HG03521 (cell line): ENCODE data around the gene NET1.

Source experiments
- ATAC-seq: cut with Tn5 transposase; IDR thresholded peaks from one replicate; pipeline ENCODE4 v1.9.1; 2021; ENCODE audit warnings: mild to moderate bottlenecking, moderate library complexity; ENCODE audit not compliant: unreplicated experiment

NET1 gene

DNA sequence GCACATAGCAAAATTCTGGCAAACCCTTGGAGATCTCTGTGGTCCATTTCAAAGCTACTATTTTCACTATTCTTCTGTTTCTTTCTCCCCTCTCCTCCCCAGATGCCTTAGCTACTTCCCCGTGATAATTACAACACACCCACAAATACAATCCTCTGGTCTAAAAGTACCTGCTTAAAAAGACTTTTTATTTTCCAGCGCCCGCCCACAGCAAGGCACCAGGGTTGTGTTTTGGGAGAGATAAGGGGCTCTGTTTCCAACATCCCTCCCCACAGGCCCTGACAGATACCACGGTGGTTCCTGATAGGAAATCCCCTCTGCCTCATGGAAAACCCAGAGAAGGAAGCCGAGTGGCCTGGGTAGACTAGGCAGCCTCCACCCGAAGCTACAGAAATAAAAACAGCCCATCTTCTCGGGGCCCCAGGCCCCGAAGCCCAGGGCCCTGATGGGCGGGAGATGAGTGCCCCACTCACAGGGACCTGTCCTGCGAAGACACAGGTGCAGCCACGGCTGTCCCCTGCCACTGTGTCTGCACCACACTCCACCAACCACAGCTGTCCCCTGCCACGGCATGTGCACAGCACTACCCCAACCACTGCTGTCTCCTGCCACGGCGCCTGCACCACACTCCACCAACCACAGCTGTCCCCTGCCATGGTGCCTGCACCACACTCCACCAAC is 67.3 kb downstream of the NET1 start:
- ATAC-seq, result no peak

GRCh38 chr10:5480162-5480941 is 68.0 kb downstream of the NET1 start:
- no peak for ATAC-seq

GRCh38 chr10:5481121-5481520 is 68.8 kb downstream of the NET1 start:
- no peak for ATAC-seq

GRCh38 chr10:5482016-5482415 is 69.7 kb downstream of the NET1 start:
- ATAC-seq, result no peak

- no peak for ATAC-seq
Measured at GRCh38 chr10:5484205-5484604, 71.8 kb downstream of the NET1 start.

- no peak for ATAC-seq
Measured at GRCh38 chr10:5485290-5485689, 72.9 kb downstream of the NET1 start.

GRCh38 chr10:5485948-5486852 is 73.8 kb downstream of the NET1 start:
- ATAC-seq, result no peak

GRCh38 chr10:5486853-5487235 is 74.5 kb downstream of the NET1 start:
- ATAC-seq, result no peak

GRCh38 chr10:5488272-5489161 is 76.2 kb downstream of the NET1 start:
- ATAC-seq, result no peak

- ATAC-seq, result no peak
Measured at GRCh38 chr10:5490032-5490431, 77.7 kb downstream of the NET1 start.

GRCh38 chr10:5490698-5491464 is 78.5 kb downstream of the NET1 start:
- no peak for ATAC-seq

DNA sequence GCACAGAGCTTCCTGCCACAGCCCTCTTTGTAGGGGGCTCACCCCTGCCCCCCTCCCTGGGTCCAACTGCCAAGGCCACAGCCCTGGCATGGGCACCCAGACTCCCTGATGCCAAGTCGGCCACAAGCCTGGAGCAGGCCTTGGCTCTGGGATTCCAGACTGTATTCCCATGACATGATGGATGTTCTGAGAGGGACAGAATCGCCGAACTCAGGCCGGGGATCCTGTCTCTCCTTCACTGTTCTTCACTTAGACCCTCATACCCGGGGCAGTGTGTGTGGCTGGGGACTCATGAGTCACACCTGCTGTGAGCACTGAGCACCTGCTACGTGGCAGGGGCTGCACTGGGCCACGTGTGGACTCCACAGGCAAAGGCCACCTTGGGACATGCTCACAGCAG is 79.1 kb downstream of the NET1 start:
- ATAC-seq, result no peak

DNA sequence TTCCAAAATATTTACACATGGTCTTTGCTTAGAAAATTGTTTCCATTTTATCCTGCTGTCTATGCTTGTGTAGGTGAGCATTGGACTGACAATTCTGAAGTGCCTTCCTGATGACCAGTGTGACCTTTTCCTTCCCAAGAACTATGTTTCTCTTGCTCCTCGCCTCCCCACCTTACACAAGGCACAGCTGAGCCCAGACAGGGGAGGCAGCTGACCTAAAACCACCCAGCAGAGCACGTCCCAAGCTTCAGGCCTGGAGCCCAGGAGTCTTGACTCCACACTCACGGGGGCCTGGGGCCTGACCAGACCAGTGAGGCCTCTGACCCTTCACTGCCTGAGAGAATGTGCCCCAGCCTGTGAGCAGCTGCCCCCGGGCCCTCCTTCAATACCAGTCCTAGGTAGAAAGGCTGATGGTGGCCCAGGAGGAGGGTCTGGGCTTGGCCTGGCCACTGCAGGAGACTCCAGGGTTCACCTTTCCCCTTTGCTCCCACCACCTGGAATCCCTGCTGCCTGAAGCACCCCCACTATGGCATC is 80.0 kb downstream of the NET1 start:
- no peak for ATAC-seq

DNA sequence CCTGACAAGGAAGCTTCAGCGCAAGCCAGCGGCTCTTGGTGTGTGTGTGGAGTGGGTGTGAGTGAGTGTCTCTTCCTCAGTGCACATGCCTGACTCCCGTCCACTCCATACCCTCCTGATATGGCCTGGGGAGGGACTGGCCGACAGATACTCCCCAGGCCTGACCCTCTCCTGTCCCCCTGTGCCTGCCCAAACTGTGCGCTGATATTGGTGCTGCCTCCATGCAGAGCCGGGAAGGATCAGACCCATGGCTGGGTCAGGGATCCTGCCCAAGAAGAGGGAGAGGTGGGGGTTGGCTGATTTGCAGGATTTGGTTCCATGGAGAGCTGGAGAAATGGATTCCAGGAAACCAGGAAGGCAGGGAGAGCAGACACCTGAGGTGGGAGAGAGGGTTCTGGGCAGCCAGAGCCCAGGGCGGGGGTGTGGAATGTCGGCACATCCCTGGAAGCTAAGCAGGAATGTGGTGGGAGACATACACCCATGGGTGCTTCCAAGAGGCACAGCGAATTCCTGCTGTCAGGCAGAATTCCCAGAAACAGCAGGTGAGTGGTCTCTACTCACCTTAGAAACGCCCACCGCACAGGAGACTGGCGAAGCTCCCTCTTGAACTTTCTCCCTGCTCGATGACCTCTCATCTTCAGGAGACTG is 80.7 kb downstream of the NET1 start:
- no peak for ATAC-seq

GRCh38 chr10:5493691-5494090 is 81.3 kb downstream of the NET1 start:
- ATAC-seq, result no peak

DNA sequence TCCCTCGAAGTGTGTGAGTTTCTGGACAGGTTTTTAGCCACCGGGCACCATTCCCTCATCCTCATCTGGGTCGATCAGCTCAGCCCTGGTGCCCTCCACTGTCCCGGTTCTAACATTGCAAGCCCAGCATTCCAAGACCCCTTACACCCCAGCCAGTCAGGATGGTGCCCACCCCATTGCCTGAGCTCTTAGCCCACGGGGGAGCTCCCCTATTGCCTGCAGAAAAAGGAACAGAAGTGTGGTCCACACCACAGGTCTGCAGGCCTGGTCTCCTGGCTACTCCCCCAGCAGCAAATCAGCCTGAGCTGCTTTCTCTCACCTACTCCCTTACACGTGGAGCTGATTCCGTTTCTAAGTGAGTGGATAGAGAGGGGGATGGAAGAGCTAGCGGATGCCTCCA is 82.3 kb downstream of the NET1 start:
- ATAC-seq, result no peak

GRCh38 chr10:5496261-5497250 is 84.2 kb downstream of the NET1 start:
- ATAC-seq, result no peak

DNA sequence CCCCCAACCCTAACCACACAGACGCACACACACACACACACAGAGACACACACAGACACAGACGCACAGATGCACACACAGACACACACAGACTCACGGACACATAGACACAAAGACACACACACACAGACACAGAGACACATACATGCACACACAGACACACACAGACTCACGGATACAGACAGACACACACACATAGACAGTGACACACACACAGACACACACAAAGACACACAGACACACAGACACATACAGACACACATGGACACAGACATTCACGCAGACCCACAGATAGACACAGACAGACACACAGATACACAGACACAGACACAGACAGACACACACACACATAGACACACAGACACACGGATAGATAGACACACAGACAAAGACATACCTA is 84.9 kb downstream of the NET1 start:
- no peak for ATAC-seq
